Transverse colon (tissue), 3 donors: ENCODE data around the gene GABRG3.

Experiments
- CTCF ChIP-seq, 5 experiments: fragments of 200-600 bp in 3 of 5; fragments of 450-650 bp in 2 of 5; sonication (generic) in 3 of 5; IDR thresholded peaks; 1 replicate in 2 of 5; 2 replicates in 3 of 5; pipeline ENCODE4 v1.5.1; 2016 to 2017; ENCODE audit warnings: antibody characterized with exemption in 5 of 5, inconsistent platforms in 3 of 5, mild to moderate bottlenecking in 2 of 5, moderate library complexity in 1 of 5
- EP300 ChIP-seq: sonication (generic); formaldehyde crosslinking; IDR thresholded peaks from one replicate; pipeline ENCODE4 v1.6.1; 2017; ENCODE audit warnings: antibody characterized with exemption, low read depth
- POLR2A ChIP-seq: fragments of 450-650 bp; IDR thresholded peaks from one replicate; pipeline ENCODE4 v1.6.1; 2016; ENCODE audit warnings: antibody characterized with exemption, mild to moderate bottlenecking, moderate library complexity

GRCh38 chr15:27249046-27249759 lies 278.2 kb downstream of the GABRG3 start:
- no peak for TF ChIP-seq CTCF (IDR thresholded peaks at IDR 0.05)
- TF ChIP-seq POLR2A, result no peak
- TF ChIP-seq EP300, result no peak
